Astrocyte (in vitro differentiated cells and primary cell): ENCODE measurements around the gene FBP2.

Source experiments
- CTCF ChIP-seq: IDR thresholded peaks from 2 replicates; pipeline ENCODE4 v1.5.1; 2011; ENCODE audit warnings: low read depth, mild to moderate bottlenecking, inconsistent platforms, low read length, moderate library complexity; ENCODE audit not compliant: insufficient read depth
- EZH2 ChIP-seq: IDR thresholded peaks from 2 replicates; pipeline ENCODE4 v1.6.1; 2012; ENCODE audit warnings: mild to moderate bottlenecking, low read length, inconsistent platforms; ENCODE audit not compliant: insufficient read depth

GRCh38 chr9:94600715-94601114 lies 7.1 kb upstream of the FBP2 start:
- TF ChIP-seq EZH2 (no peak), CTCF (no peak)
